HepG2 (cell line): ENCODE measurements around the gene CDT1.

Experiments used
- ELF4 ChIP-seq: sonication (generic); formaldehyde crosslinking; IDR thresholded peaks from 2 replicates; pipeline ENCODE4 v1.5.0; 2020; ENCODE audit warnings: missing genetic modification reagents, mild to moderate bottlenecking, moderate library complexity, borderline replicate concordance
- ETV6 ChIP-seq: sonication (generic); formaldehyde crosslinking; conservative IDR thresholded peaks from 2 replicates; pipeline ENCODE4 v1.4.0; 2020; ENCODE audit warnings: missing genetic modification reagents
- JUNB ChIP-seq: sonication (generic); formaldehyde crosslinking; IDR thresholded peaks from 2 replicates; pipeline ENCODE4 v1.8.0; 2022; ENCODE audit warnings: missing genetic modification reagents, mild to moderate bottlenecking, borderline replicate concordance
- MAFK ChIP-seq, 2 experiments: IDR thresholded peaks in 1 of 2; conservative IDR thresholded peaks in 1 of 2; 2 replicates each; pipeline ENCODE4 v1.6.1; 2011; ENCODE audit warnings: improper control_type of control experiment in 2 of 2, low read length in 2 of 2
- NR2F2 ChIP-seq: IDR thresholded peaks from 2 replicates; pipeline ENCODE4 v1.6.1; 2012; ENCODE audit warnings: low read depth, inconsistent platforms, borderline replicate concordance
- NR3C1 ChIP-seq: sonication (generic); formaldehyde crosslinking; IDR thresholded peaks from 2 replicates; pipeline ENCODE4 v1.4.0; 2020; ENCODE audit warnings: missing genetic modification reagents
- RXRA ChIP-seq: sonication (generic); formaldehyde crosslinking; IDR thresholded peaks from 2 replicates; pipeline ENCODE4 v1.5.1; 2020; ENCODE audit warnings: missing genetic modification reagents
- ZBTB7A ChIP-seq: sonication (generic); formaldehyde crosslinking; IDR thresholded peaks from 2 replicates; pipeline ENCODE4 v1.8.0; 2022; ENCODE audit warnings: mild to moderate bottlenecking, missing genetic modification reagents
- ZNF207 ChIP-seq: fragments of 450-650 bp; IDR thresholded peaks from 2 replicates; pipeline ENCODE4 v1.6.1; 2016; ENCODE audit warnings: antibody characterized with exemption, borderline replicate concordance
- TF ChIP-seq, protein P1 (sequence below): sonication (generic); formaldehyde crosslinking; IDR thresholded peaks from 2 replicates; pipeline ENCODE4 v1.5.0; 2020; ENCODE audit warnings: mild to moderate bottlenecking, missing genetic modification reagents, moderate library complexity
- TF ChIP-seq, protein P2 (sequence below): sonication (generic); formaldehyde crosslinking; IDR thresholded peaks from 2 replicates; pipeline ENCODE4 v1.4.0; 2020; ENCODE audit warnings: missing genetic modification reagents
- TF ChIP-seq, protein P3 (sequence below): sonication (generic); formaldehyde crosslinking; IDR thresholded peaks from 2 replicates; pipeline ENCODE4 v1.5.0; 2020; ENCODE audit warnings: mild to moderate bottlenecking, missing genetic modification reagents, borderline replicate concordance

DNA sequence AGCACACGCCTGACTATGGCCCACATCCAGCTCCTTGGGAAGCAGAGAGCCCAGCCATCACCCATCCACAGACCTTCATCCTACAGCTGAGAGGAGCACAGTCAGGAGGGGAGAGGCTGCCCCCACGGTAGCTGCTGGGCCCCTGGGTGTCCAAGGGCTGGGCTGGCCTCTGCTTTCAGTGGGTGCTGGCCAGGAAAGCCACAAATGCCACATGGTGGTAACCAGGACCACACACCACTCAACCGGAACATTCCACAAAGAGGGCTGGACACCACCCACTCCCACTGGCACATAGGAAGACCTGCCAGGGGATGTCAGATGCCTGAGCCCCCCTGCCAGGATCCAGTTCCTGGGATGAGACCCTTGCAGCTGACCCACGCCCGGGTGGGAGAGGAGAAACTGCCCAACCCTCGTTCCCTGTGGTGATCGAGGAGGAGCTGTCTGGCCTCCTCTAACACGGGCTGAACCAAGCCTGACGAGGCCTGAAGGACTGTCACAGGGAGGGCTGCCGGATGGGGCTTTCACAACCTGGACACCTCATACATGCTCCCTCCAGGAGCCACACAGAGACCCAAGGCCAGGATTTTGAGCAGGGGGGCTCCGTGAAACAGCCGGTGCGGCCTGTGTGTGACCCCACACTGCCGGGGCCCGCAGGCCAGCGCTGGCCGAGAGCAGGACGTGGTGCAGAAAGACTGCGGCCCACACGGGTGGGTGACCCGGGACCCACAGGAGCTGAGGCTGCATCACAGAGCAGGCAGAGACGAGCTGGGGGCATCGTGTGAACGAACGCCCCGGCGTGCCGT lies 49.3 kb upstream of the CDT1 start:
- TF ChIP-seq ELF4 (CRISPR knock-in tag) (no peak), ZBTB7A (CRISPR knock-in tag) (no peak), ZNF207 (no peak), NR2F2 (no peak), RXRA (CRISPR knock-in tag) (no peak), MAFK (conservative IDR thresholded peaks at IDR 0.05 in 1 of 2, IDR thresholded peaks at IDR 0.05 in 1 of 2; ENCODE audit: low read length in 2 of 2) (no peak), JUNB (CRISPR knock-in tag) (no peak), NR3C1 (CRISPR knock-in tag) (no peak), ETV6 (CRISPR knock-in tag) (no peak)
- TF ChIP-seq, protein P1, sequence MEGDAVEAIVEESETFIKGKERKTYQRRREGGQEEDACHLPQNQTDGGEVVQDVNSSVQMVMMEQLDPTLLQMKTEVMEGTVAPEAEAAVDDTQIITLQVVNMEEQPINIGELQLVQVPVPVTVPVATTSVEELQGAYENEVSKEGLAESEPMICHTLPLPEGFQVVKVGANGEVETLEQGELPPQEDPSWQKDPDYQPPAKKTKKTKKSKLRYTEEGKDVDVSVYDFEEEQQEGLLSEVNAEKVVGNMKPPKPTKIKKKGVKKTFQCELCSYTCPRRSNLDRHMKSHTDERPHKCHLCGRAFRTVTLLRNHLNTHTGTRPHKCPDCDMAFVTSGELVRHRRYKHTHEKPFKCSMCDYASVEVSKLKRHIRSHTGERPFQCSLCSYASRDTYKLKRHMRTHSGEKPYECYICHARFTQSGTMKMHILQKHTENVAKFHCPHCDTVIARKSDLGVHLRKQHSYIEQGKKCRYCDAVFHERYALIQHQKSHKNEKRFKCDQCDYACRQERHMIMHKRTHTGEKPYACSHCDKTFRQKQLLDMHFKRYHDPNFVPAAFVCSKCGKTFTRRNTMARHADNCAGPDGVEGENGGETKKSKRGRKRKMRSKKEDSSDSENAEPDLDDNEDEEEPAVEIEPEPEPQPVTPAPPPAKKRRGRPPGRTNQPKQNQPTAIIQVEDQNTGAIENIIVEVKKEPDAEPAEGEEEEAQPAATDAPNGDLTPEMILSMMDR (CRISPR knock-in tag): no peak
- TF ChIP-seq, protein P2, sequence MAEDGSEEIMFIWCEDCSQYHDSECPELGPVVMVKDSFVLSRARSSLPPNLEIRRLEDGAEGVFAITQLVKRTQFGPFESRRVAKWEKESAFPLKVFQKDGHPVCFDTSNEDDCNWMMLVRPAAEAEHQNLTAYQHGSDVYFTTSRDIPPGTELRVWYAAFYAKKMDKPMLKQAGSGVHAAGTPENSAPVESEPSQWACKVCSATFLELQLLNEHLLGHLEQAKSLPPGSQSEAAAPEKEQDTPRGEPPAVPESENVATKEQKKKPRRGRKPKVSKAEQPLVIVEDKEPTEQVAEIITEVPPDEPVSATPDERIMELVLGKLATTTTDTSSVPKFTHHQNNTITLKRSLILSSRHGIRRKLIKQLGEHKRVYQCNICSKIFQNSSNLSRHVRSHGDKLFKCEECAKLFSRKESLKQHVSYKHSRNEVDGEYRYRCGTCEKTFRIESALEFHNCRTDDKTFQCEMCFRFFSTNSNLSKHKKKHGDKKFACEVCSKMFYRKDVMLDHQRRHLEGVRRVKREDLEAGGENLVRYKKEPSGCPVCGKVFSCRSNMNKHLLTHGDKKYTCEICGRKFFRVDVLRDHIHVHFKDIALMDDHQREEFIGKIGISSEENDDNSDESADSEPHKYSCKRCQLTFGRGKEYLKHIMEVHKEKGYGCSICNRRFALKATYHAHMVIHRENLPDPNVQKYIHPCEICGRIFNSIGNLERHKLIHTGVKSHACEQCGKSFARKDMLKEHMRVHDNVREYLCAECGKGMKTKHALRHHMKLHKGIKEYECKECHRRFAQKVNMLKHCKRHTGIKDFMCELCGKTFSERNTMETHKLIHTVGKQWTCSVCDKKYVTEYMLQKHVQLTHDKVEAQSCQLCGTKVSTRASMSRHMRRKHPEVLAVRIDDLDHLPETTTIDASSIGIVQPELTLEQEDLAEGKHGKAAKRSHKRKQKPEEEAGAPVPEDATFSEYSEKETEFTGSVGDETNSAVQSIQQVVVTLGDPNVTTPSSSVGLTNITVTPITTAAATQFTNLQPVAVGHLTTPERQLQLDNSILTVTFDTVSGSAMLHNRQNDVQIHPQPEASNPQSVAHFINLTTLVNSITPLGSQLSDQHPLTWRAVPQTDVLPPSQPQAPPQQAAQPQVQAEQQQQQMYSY: no peak
- TF ChIP-seq, protein P3, sequence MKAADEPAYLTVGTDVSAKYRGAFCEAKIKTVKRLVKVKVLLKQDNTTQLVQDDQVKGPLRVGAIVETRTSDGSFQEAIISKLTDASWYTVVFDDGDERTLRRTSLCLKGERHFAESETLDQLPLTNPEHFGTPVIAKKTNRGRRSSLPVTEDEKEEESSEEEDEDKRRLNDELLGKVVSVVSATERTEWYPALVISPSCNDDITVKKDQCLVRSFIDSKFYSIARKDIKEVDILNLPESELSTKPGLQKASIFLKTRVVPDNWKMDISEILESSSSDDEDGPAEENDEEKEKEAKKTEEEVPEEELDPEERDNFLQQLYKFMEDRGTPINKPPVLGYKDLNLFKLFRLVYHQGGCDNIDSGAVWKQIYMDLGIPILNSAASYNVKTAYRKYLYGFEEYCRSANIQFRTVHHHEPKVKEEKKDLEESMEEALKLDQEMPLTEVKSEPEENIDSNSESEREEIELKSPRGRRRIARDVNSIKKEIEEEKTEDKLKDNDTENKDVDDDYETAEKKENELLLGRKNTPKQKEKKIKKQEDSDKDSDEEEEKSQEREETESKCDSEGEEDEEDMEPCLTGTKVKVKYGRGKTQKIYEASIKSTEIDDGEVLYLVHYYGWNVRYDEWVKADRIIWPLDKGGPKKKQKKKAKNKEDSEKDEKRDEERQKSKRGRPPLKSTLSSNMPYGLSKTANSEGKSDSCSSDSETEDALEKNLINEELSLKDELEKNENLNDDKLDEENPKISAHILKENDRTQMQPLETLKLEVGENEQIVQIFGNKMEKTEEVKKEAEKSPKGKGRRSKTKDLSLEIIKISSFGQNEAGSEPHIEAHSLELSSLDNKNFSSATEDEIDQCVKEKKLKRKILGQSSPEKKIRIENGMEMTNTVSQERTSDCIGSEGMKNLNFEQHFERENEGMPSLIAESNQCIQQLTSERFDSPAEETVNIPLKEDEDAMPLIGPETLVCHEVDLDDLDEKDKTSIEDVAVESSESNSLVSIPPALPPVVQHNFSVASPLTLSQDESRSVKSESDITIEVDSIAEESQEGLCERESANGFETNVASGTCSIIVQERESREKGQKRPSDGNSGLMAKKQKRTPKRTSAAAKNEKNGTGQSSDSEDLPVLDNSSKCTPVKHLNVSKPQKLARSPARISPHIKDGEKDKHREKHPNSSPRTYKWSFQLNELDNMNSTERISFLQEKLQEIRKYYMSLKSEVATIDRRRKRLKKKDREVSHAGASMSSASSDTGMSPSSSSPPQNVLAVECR (CRISPR knock-in tag): no peak
